Inferior parietal cortex (tissue), 1 donor: ENCODE data around the gene MRPS10.

Source experiments
- DNase-seq: peaks from one replicate; pipeline ENCODE4 v3.0.0-alpha.2; 2016; ENCODE audit errors: extremely low spot score

MRPS10 gene

GRCh38 chr6:42217519-42218367, at the start of gene MRPS10:
TSS of gene MRPS10 (minus strand) at chr6:42217861. CDS start at chr6:42217849, 12 bp downstream.
- DNase-seq, result peak; percentile 96

- DNase-seq, result no peak
Measured at GRCh38 chr6:42266538-42266937, 48.9 kb upstream of the MRPS10 start.

- DNase-seq, result no peak
Measured at GRCh38 chr6:42264852-42265390, 47.3 kb upstream of the MRPS10 start.

- DNase-seq, result no peak
Measured at GRCh38 chr6:42264162-42264851, 46.6 kb upstream of the MRPS10 start.

- DNase-seq, result no peak
Measured at GRCh38 chr6:42263165-42263728, 45.6 kb upstream of the MRPS10 start.

GRCh38 chr6:42260972-42261371, 43.3 kb upstream of the MRPS10 start:
- DNase-seq, result no peak

- no peak for DNase-seq
Measured at GRCh38 chr6:42260396-42260888, 42.8 kb upstream of the MRPS10 start.

- no peak for DNase-seq
Measured at GRCh38 chr6:42259841-42260395, 42.3 kb upstream of the MRPS10 start.

- DNase-seq, result no peak
Measured at GRCh38 chr6:42259286-42259685, 41.6 kb upstream of the MRPS10 start.

- DNase-seq, result no peak
Measured at GRCh38 chr6:42257614-42258013, 40.0 kb upstream of the MRPS10 start.

GRCh38 chr6:42257063-42257462, 39.4 kb upstream of the MRPS10 start:
- no peak for DNase-seq

- DNase-seq, result no peak
Measured at GRCh38 chr6:42255050-42255449, 37.4 kb upstream of the MRPS10 start.

- DNase-seq, result no peak
Measured at GRCh38 chr6:42254505-42254904, 36.8 kb upstream of the MRPS10 start.

GRCh38 chr6:42251911-42252637, 34.4 kb upstream of the MRPS10 start:
- DNase-seq, result no peak

GRCh38 chr6:42251500-42251899, 33.8 kb upstream of the MRPS10 start:
- DNase-seq, result no peak

GRCh38 chr6:42250274-42250931, 32.7 kb upstream of the MRPS10 start:
- no peak for DNase-seq

GRCh38 chr6:42249279-42249678, 31.6 kb upstream of the MRPS10 start:
- DNase-seq, result no peak

- DNase-seq, result no peak
Measured at GRCh38 chr6:42243046-42243445, 25.4 kb upstream of the MRPS10 start.

GRCh38 chr6:42241915-42242314, 24.3 kb upstream of the MRPS10 start:
- no peak for DNase-seq

- DNase-seq, result no peak
Measured at GRCh38 chr6:42239736-42240375, 22.2 kb upstream of the MRPS10 start.
